Kidney epithelial cell (primary cell): ENCODE data around the gene TIMP2. TPM values are rescaled to one million over a fixed set of nuclear protein-coding genes. Genes with fewer than 3 reads are reported as not detected.

ENCODE experiments used
- DNase-seq: peaks from one replicate; pipeline ENCODE4 v3.0.0-alpha.2; 2010; ENCODE audit warnings: low read depth
- H3K27me3 ChIP-seq: 2 replicates; pipeline ENCODE4 v1.6.0; 2011; ENCODE audit warnings: low read length; ENCODE audit not compliant: control insufficient read depth, insufficient read depth
- H3K36me3 ChIP-seq: 2 replicates; pipeline ENCODE4 v1.5.1; 2011; ENCODE audit warnings: low read length; ENCODE audit not compliant: control insufficient read depth, insufficient read depth
- H3K4me3 ChIP-seq: 2 replicates; pipeline ENCODE4 v1.5.1; 2011; ENCODE audit warnings: low read depth, mild to moderate bottlenecking, control low read depth, low read length
- CTCF ChIP-seq: IDR thresholded peaks from 2 replicates; pipeline ENCODE4 v1.5.1; 2011; ENCODE audit warnings: mild to moderate bottlenecking, moderate library complexity, low read length, control low read depth, inconsistent platforms; ENCODE audit not compliant: insufficient read depth, poor library complexity, severe bottlenecking
- total RNA-seq: library from RNA; depleted of rRNA; stranded (reverse); fragments of >200 nt; gene quantifications from 2 replicates; pipeline ENCODE4 v1.2.3, GENCODE V29; 2015

The TIMP2 gene
- total RNA-seq, 1 donor from 2014 or later = 130 TPM

DNA sequence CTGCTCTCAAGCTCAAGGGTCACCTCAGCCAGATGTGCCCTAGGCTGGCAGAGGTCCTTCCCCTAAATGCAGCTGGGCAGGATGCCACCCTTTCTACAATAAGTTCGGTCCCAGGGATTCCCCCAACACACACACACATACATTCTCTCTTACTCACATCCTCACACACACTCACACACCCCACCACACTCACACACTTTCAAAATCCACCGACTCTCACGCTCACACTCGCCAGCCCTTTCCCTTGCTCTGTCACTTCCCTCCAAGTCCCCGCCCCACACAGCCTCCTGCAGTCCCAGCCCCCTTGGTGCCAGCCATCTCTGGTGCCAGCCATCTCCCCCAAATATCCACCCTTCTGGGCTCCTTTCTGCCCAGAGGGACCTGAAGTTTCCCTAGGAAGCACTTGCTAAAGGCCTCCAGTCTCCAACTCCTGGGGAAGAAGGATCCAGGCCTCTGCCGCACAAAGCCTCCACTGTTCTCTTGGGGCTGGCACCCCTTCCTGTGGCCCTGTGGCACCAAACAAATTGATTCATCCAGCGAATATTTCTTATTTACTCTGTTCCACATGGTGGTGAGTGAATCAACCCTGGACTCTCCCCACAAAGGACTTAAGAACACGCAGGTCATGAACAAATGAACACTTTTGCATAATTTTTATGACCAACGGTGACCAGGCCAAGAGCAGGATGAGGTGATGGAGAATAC lies 80.7 kb downstream of the TIMP2 start:
- H3K27me3 ChIP-seq = no peaks in the 10 kb centered on the region
- no peak overlapping the region for H3K4me3 ChIP-seq
- no peaks in the 10 kb centered on the region for H3K36me3 ChIP-seq
- DNase-seq = no peak
- TF ChIP-seq CTCF = no peak

- Histone ChIP-seq H3K36me3 (no peaks in the 10 kb centered on the region), H3K27me3 (no peaks in the 10 kb centered on the region), H3K4me3 (no peak overlapping the region)
- TF ChIP-seq CTCF = peak; percentile 63
- DNase-seq = no peak
Observed at GRCh38 chr17:78842881-78843565, 82.2 kb downstream of the TIMP2 start.

- Histone ChIP-seq H3K4me3 (peak within 1 kb of the TSS; percentile 91), H3K27me3 (no peaks in the 10 kb centered on the region), H3K36me3 (no peaks in the 10 kb centered on the region)
- DNase-seq = peak; percentile 89
- TF ChIP-seq CTCF = no peak
Observed at GRCh38 chr17:78840780-78841611, 84.2 kb downstream of the TIMP2 start, which contains the start of gene USP36. TSS of gene USP36 (minus strand) at chr17:78840814. CDS start at chr17:78836363, 4,451 bp downstream.

GRCh38 chr17:78840530-78840779 lies 84.7 kb downstream of the TIMP2 start:
- H3K27me3 ChIP-seq = no peaks in the 10 kb centered on the region
- peak overlapping the region; percentile 91 for H3K4me3 ChIP-seq
- no peak for TF ChIP-seq CTCF
- DNase-seq = no peak
- H3K36me3 ChIP-seq = no peaks in the 10 kb centered on the region

DNA sequence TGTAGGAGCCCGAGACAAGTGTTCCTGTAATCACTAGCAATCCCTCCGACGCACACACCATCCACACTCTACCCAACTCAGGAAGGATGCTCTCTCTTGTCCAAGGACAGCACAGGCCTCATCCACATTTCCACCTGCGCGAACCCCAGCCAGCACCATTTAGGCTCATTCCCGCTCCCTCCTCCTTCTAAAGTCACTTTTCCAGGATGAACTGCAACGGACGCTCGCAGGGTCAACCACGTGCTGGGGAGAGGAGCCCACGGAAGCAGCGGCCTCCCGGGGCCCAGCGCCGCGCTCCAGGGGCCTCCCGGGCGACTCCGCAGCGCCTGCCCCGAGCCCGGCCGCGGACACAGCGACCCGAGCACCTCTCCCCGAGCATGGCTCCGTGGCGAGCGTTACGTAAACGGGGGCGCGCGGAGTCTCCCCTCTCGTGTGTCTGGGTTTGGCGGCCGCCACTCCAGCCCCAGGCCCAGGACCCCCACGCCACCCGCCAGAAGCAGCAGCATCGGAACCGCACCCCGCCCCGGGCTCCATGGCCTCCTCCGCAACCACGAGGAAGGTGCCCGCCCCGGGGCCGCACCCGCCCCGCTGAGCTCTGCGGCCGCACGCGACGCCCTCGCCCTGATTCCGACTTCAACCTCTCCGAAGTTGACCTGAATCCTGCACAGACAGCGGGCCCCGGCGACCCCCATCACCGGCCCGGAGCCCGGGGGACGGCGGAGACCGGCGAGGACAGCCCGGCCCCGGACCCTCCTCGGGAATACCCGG lies 85.2 kb downstream of the TIMP2 start:
- no peak for TF ChIP-seq CTCF
- Histone ChIP-seq H3K27me3 (no peaks in the 10 kb centered on the region), H3K4me3 (peak overlapping the region; percentile 91), H3K36me3 (peaks cover 1% of the 10 kb centered on the region)
- DNase-seq = no peak
